ENCODE results near the gene SLC35G1. TPM values are rescaled to one million over a fixed set of nuclear protein-coding genes. Genes with fewer than 3 reads are reported as not detected.

Gene SLC35G1
- total RNA-seq, 1 experiment from 2014 or later: 9.4 TPM

DNA sequence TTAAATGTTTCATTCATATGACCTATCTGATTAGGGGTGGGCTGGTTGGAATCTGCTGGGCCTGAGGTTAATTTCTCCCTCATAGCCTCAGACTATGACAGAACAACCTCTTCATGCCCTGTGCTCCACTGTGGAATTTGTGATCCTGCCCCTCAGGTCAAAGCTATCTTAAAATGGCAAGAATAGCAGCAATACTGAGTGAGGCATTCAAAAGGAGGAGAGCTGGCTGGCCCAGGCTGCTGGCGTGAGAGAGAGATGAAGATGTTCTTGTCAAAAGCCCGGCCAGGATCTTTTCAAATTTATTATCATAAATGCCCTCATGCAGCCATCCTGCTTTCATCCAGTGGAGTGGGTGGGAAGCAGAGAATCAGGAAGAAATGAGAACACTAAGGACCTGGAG is 58.1 kb downstream of the SLC35G1 start:
- CTCF ChIA-PET: no interaction called here

More for the DNA sequence above, 58.1 kb downstream of the SLC35G1 start:
- no peak overlapping the region for H3K4me2 ChIP-seq (ENCODE audit: low read length)
- RAD21 ChIA-PET (ENCODE audit: low non-redundant PET in 1 of 2, low total read pairs in 2 of 2, uncharacterized antibody in 2 of 2, unreplicated experiment in 2 of 2): no interaction called here
- H3K27me3 ChIP-seq (ENCODE audit: insufficient read depth, low read length): no peaks in the 10 kb centered on the region
- no peaks in the 10 kb centered on the region; a peak in 1 of 4 replicates for H3K4me1 ChIP-seq (ENCODE audit: control insufficient read depth in 1 of 2, insufficient read depth in 2 of 2, low read length in 2 of 2)
- BruUV-seq (replicated peaks): no TSS peak
- H3K9me3 ChIP-seq (ENCODE audit: control insufficient read depth in 1 of 2, insufficient read depth in 1 of 2, low read depth in 1 of 2, low read length in 2 of 2): no peaks in the 10 kb centered on the region
- POLR2A ChIA-PET: no interaction called here
- H3K4me3 ChIP-seq (replicated peaks in 1 of 2; ENCODE audit: low read depth in 1 of 2, low read length in 2 of 2): no peak overlapping the region
- no peak for TF ChIP-seq CEBPB (IDR thresholded peaks at IDR 0.05; ENCODE audit: low read depth)
- TF ChIP-seq SIN3A (IDR thresholded peaks at IDR 0.05; ENCODE audit: low read depth): no peak
- no peak for TF ChIP-seq ZNF274 (IDR thresholded peaks at IDR 0.05; ENCODE audit: low read depth, low read length)
- no peak for TF ChIP-seq TCF7L2 (IDR thresholded peaks at IDR 0.05; ENCODE audit: borderline replicate concordance, extremely low read depth, insufficient read depth, insufficient read length)
- TF ChIP-seq, protein P1, sequence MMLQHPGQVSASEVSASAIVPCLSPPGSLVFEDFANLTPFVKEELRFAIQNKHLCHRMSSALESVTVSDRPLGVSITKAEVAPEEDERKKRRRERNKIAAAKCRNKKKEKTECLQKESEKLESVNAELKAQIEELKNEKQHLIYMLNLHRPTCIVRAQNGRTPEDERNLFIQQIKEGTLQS (IDR thresholded peaks at IDR 0.05): no peak
- no peaks in the 10 kb centered on the region for H3K79me2 ChIP-seq (ENCODE audit: insufficient read depth, low read length)
- no peaks in the 10 kb centered on the region for H3K9me2 ChIP-seq (ENCODE audit: insufficient read depth)
- H3K36me3 ChIP-seq (ENCODE audit: control insufficient read depth in 1 of 2, insufficient read depth in 2 of 2, low read length in 2 of 2): no peaks in the 10 kb centered on the region
- intact Hi-C loops (cut with micrococcal nuclease): no loop called here
- H3K27ac ChIP-seq (ENCODE audit: low read depth, low read length): no peak overlapping the region
- ATAC-seq (no peak), DNase-seq (ENCODE audit: low read depth, low spot score) (no peak)
- H2AFZ ChIP-seq (ENCODE audit: low read depth, low read length, poor library complexity, severe bottlenecking): no peak overlapping the region
- H4K20me1 ChIP-seq (ENCODE audit: insufficient read depth): no peaks in the 10 kb centered on the region
- H3K9ac ChIP-seq (ENCODE audit: low read length): no peak overlapping the region

Other genes starting within 250 kb of the SLC35G1 start
- 21.9 TPM for gene FRA10AC1, start 191.4 kb upstream of the SLC35G1 start, total RNA-seq (2021; ENCODE audit: unreplicated experiment)
- gene LGI1, start 136.0 kb upstream of the SLC35G1 start, total RNA-seq (2021; ENCODE audit: unreplicated experiment): not detected
- gene PLCE1, start 100.0 kb downstream of the SLC35G1 start, total RNA-seq (2021; ENCODE audit: unreplicated experiment): 2.5 TPM